Measurements from ENCODE around the gene CENPP.
A peak's percentile ranks its signal among the peaks of the same experiment; 100 is the strongest.

Gene CENPP

GRCh38 chr9:92598382-92598781, 272.6 kb downstream of the CENPP start:
- no peak for DNase-seq (ENCODE audit: low spot score)

- DNase-seq (ENCODE audit: low spot score) = no peak
Observed at GRCh38 chr9:92599938-92600461, 274.2 kb downstream of the CENPP start.

GRCh38 chr9:92600462-92601261, 274.9 kb downstream of the CENPP start:
- DNase-seq (ENCODE audit: low spot score) = no peak

GRCh38 chr9:92601451-92601850, 275.7 kb downstream of the CENPP start:
- DNase-seq (ENCODE audit: low spot score) = no peak

- DNase-seq (ENCODE audit: low spot score) = no peak
Observed at GRCh38 chr9:92602413-92602812, 276.7 kb downstream of the CENPP start.

- DNase-seq (ENCODE audit: low spot score) = no peak
Observed at GRCh38 chr9:92603100-92603499, 277.3 kb downstream of the CENPP start.

GRCh38 chr9:92603990-92604389, 278.2 kb downstream of the CENPP start:
- DNase-seq (ENCODE audit: low spot score) = no peak

- no peak for DNase-seq (ENCODE audit: low spot score)
Observed at GRCh38 chr9:92605224-92605623, 279.5 kb downstream of the CENPP start.

GRCh38 chr9:92607088-92607487, 281.3 kb downstream of the CENPP start:
- DNase-seq (ENCODE audit: low spot score) = no peak

GRCh38 chr9:92607773-92608172, 282.0 kb downstream of the CENPP start:
- peak; percentile 36 for DNase-seq (ENCODE audit: low spot score)

GRCh38 chr9:92608241-92608908, 282.6 kb downstream of the CENPP start:
- DNase-seq (ENCODE audit: low spot score) = no peak

GRCh38 chr9:92608909-92609445, 283.2 kb downstream of the CENPP start:
- peak; percentile 66 for DNase-seq (ENCODE audit: low spot score)

GRCh38 chr9:92610470-92611420, 285.0 kb downstream of the CENPP start:
- DNase-seq (ENCODE audit: low spot score) = no peak

- no peak for DNase-seq (ENCODE audit: low spot score)
Observed at GRCh38 chr9:92611621-92612285, 286.0 kb downstream of the CENPP start.

- DNase-seq (ENCODE audit: low spot score) = no peak
Observed at GRCh38 chr9:92612292-92612691, 286.5 kb downstream of the CENPP start.

- no peak for DNase-seq (ENCODE audit: low spot score)
Observed at GRCh38 chr9:92612816-92613215, 287.1 kb downstream of the CENPP start.

GRCh38 chr9:92613268-92614122, 287.7 kb downstream of the CENPP start:
- no peak for DNase-seq (ENCODE audit: low spot score)

- no peak for DNase-seq (ENCODE audit: low spot score)
Observed at GRCh38 chr9:92614123-92614510, 288.4 kb downstream of the CENPP start.

- DNase-seq (ENCODE audit: low spot score) = no peak
Observed at GRCh38 chr9:92614763-92615461, 289.2 kb downstream of the CENPP start.

GRCh38 chr9:92615790-92616189, 290.0 kb downstream of the CENPP start:
- DNase-seq (ENCODE audit: low spot score) = no peak

Data from pons (tissue), 1 donor.